Panc1 (cell line): ENCODE results near the gene SLIT1. TPM values are rescaled to one million over a fixed set of nuclear protein-coding genes. Genes with fewer than 3 reads are reported as not detected.

Source experiments
- ATAC-seq: fragments of 200-7000 bp; cut with Tn5 transposase; 2 replicates; pipeline ENCODE4 v1.9.1; 2020; ENCODE audit warnings: mild to moderate bottlenecking, moderate library complexity
- BruUV-seq: library from RNA; stranded (reverse); fragments of 400-500 nt; replicated peaks from 2 replicates; lab custom pipeline; 2021; lab: Mats Ljungman, UMichigan
- CTCF ChIA-PET: fragments of 300-600 bp; sonication (Branson Sonifier 250); formaldehyde crosslinking; loops from one replicate; lab custom pipeline; 2022; ENCODE audit warnings: antibody characterized with exemption; lab: Charles Lee
- POLR2A ChIA-PET: fragments of 300-600 bp; sonication (Branson Sonifier 250); formaldehyde crosslinking; loops from one replicate; lab custom pipeline; 2022; ENCODE audit warnings: antibody characterized with exemption; lab: Charles Lee
- DNase-seq: peaks from one replicate; pipeline ENCODE4 v3.0.0-alpha.2; 2010; ENCODE audit warnings: low read depth, low spot score
- H3K27ac ChIP-seq: 2 replicates; pipeline ENCODE4 v1.5.1; 2011; ENCODE audit warnings: mild to moderate bottlenecking, low read length, inconsistent platforms
- H3K27me3 ChIP-seq: fragments of 200-500 bp; sonication (Bioruptor generic); 2 replicates; pipeline ENCODE4 v1.6.0; 2014; ENCODE audit warnings: low read length, inconsistent platforms; ENCODE audit not compliant: control insufficient read depth, insufficient read depth
- H3K36me3 ChIP-seq: fragments of 200-500 bp; sonication (Bioruptor generic); 2 replicates; pipeline ENCODE4 v1.5.1; 2014; ENCODE audit warnings: inconsistent platforms, mild to moderate bottlenecking, low read length, moderate library complexity; ENCODE audit not compliant: control insufficient read depth, insufficient read depth
- H3K4me1 ChIP-seq: 2 replicates; pipeline ENCODE4 v1.5.1; 2011; ENCODE audit warnings: inconsistent platforms, mild to moderate bottlenecking, low read length, moderate library complexity; ENCODE audit not compliant: control insufficient read depth, insufficient read depth
- H3K4me3 ChIP-seq, 2 experiments: 2 replicates each; pipeline ENCODE4 v1.5.1; 2011 to 2012; ENCODE audit warnings: low read depth in 2 of 2, low read length in 2 of 2, mild to moderate bottlenecking in 2 of 2, inconsistent platforms in 1 of 2, moderate library complexity in 1 of 2
- H3K9me3 ChIP-seq: fragments of 200-500 bp; sonication (Bioruptor generic); 2 replicates; pipeline ENCODE4 v1.5.1; 2014; ENCODE audit warnings: low read depth, mild to moderate bottlenecking, inconsistent platforms, low read length, moderate library complexity; ENCODE audit not compliant: control insufficient read depth, insufficient read depth
- CTCF ChIP-seq: fragments of 450-650 bp; IDR thresholded peaks from 2 replicates; pipeline ENCODE4 v1.5.1; 2017; ENCODE audit warnings: mild to moderate bottlenecking
- POLR2AphosphoS5 ChIP-seq: IDR thresholded peaks from 2 replicates; pipeline ENCODE4 v1.6.1; 2012; ENCODE audit warnings: mild to moderate bottlenecking, low read depth, low read length, moderate library complexity
- SIN3A ChIP-seq: IDR thresholded peaks from 2 replicates; pipeline ENCODE4 v1.6.1; 2012; ENCODE audit warnings: low read depth, mild to moderate bottlenecking, low read length, moderate library complexity, borderline replicate concordance; ENCODE audit not compliant: insufficient read depth
- TCF7L2 ChIP-seq: IDR thresholded peaks from 2 replicates; pipeline ENCODE4 v1.6.1; 2011; ENCODE audit warnings: mild to moderate bottlenecking, low read depth, low read length, inconsistent platforms
- in situ Hi-C: cut with HindIII; loops from 2 replicates; pipeline ENCODE4 v1.10.0; 2016; ENCODE audit warnings: low sequenced_read_pairs, low pct_unique_long_range_greater_than_20kb
- intact Hi-C: fragments of 100-400 bp; cut with micrococcal nuclease; formaldehyde crosslinking; loops from one replicate; pipeline ENCODE4 v1.10.0; 2022; ENCODE audit not compliant: unreplicated experiment
- total RNA-seq: library from RNA; stranded (reverse); gene quantifications from one replicate; pipeline ENCODE4 v1.2.1, GENCODE V29; 2021; ENCODE audit not compliant: unreplicated experiment
- TF ChIP-seq, protein P1 (sequence below), 2 experiments: IDR thresholded peaks; 2 replicates each; pipeline ENCODE4 v1.6.1; 2011 to 2012; ENCODE audit warnings: low read depth in 2 of 2, control low read depth in 1 of 2, low read length in 1 of 2, mild to moderate bottlenecking in 1 of 2, moderate library complexity in 1 of 2; ENCODE audit not compliant: insufficient read depth in 1 of 2

Gene SLIT1
- total RNA-seq, 1 experiment from 2014 or later: 2.6 TPM

GRCh38 chr10:97128039-97128492 is 57.7 kb downstream of the SLIT1 start:
- peaks cover 1% of the 10 kb centered on the region for H3K27me3 ChIP-seq
- CTCF ChIA-PET: no interaction called here
- H3K9me3 ChIP-seq: no peaks in the 10 kb centered on the region
- in situ Hi-C loops: no loop called here
- TF ChIP-seq CTCF (no peak), SIN3A (no peak), POLR2AphosphoS5 (no peak), TCF7L2 (no peak)
- TF ChIP-seq, protein P1, sequence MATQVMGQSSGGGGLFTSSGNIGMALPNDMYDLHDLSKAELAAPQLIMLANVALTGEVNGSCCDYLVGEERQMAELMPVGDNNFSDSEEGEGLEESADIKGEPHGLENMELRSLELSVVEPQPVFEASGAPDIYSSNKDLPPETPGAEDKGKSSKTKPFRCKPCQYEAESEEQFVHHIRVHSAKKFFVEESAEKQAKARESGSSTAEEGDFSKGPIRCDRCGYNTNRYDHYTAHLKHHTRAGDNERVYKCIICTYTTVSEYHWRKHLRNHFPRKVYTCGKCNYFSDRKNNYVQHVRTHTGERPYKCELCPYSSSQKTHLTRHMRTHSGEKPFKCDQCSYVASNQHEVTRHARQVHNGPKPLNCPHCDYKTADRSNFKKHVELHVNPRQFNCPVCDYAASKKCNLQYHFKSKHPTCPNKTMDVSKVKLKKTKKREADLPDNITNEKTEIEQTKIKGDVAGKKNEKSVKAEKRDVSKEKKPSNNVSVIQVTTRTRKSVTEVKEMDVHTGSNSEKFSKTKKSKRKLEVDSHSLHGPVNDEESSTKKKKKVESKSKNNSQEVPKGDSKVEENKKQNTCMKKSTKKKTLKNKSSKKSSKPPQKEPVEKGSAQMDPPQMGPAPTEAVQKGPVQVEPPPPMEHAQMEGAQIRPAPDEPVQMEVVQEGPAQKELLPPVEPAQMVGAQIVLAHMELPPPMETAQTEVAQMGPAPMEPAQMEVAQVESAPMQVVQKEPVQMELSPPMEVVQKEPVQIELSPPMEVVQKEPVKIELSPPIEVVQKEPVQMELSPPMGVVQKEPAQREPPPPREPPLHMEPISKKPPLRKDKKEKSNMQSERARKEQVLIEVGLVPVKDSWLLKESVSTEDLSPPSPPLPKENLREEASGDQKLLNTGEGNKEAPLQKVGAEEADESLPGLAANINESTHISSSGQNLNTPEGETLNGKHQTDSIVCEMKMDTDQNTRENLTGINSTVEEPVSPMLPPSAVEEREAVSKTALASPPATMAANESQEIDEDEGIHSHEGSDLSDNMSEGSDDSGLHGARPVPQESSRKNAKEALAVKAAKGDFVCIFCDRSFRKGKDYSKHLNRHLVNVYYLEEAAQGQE (IDR thresholded peaks at IDR 0.05; ENCODE audit: insufficient read depth in 1 of 2, low read depth in 2 of 2, low read length in 1 of 2): no peak
- DNase-seq: no peak
- POLR2A ChIA-PET: no interaction called here
- no peaks in the 10 kb centered on the region for H3K36me3 ChIP-seq
- no peak for ATAC-seq
- no peak overlapping the region for H3K27ac ChIP-seq
- H3K4me1 ChIP-seq: no peaks in the 10 kb centered on the region
- no peak overlapping the region for H3K4me3 ChIP-seq
- no TSS peak for BruUV-seq
- intact Hi-C loops: no loop called here

DNA sequence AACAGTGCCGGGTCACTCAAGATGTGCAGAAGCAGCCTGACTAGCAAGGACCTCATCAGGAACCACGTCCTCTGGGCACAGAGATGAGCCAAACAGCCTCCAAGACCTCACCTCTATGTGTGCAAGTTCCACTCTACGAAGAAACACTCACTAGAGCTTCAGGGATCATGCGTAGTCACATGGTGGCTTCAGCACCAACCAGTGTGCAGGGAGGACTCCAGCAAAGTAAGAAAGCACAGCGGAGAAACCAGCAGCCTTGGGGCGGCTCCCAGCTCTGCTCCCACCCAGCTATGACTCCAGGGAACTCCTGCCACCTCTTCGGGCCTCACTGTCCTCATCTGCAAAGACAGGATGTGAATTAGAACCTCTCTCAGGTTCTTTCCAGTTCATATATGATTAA is 58.2 kb downstream of the SLIT1 start:
- intact Hi-C loops (no loop called here), in situ Hi-C loops (no loop called here)
- DNase-seq (no peak), ATAC-seq (peak; percentile 52)
- TF ChIP-seq POLR2AphosphoS5 (no peak), TCF7L2 (no peak), CTCF (no peak), SIN3A (no peak)
- TF ChIP-seq, protein P1 (IDR thresholded peaks at IDR 0.05; ENCODE audit: insufficient read depth in 1 of 2, low read depth in 2 of 2, low read length in 1 of 2): no peak
- Histone ChIP-seq H3K36me3 (no peaks in the 10 kb centered on the region), H3K27me3 (peaks cover 5% of the 10 kb centered on the region), H3K4me3 (no peak overlapping the region), H3K9me3 (no peaks in the 10 kb centered on the region), H3K27ac (no peak overlapping the region), H3K4me1 (no peaks in the 10 kb centered on the region)
- BruUV-seq: no TSS peak
- CTCF ChIA-PET: interaction anchor here (0.6 to 0.7 kb wide), 2 partner anchors 19 to 24 kb away, joined by 4 read pairs; no protein-coding TSS in a partner anchor
- POLR2A ChIA-PET: no interaction called here
